ENCODE results near the gene ERBB4. TPM values are rescaled to one million over a fixed set of nuclear protein-coding genes. Genes with fewer than 3 reads are reported as not detected.
"Not testable (repeated sequence)": the region's sequence is repeated elsewhere in the genome, so short reads cannot be mapped to it uniquely, and the experiment has no call there.

ERBB4 gene
- total RNA-seq, 1 donor from 2014 or later: not detected

DNA sequence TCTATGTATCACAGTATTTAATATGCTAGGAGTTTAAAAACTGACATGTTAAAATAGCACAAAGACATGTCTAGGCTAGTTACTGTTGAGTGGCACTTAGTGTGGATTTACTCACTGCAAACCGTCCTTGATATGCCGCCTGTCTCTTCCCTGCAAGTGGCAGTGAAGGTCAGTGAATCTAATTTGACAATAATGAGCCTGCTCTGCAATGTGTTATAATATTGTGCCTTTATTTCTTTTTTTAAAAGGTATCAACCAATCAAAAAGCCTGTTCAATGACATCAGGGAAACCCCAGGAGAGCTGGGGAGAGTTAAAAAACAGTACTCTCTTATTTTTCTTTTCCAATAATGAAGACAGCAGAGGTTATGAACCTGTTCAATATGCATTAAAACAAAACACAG, 384.1 kb downstream of the ERBB4 start:
- intact Hi-C loops (cut with micrococcal nuclease): no loop called here

DNA sequence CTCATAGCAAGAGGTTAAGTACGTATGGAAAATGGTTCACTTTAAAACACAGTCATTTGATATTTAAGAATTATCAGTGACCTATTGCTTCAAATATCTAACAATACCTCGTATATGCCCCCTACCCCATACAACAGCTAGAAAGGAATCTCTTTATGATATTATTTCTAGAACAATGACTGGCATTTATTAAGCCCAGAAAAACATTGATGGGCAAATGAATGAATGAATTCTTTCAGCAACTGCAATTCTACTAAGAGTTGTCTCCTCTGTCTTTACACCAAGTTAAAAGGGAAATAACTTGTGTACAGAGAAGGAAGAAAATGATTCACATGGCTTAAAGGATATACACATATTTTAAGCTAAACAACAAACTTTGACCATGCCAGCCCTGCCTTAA, 384.7 kb downstream of the ERBB4 start:
- intact Hi-C loops (cut with micrococcal nuclease): no loop called here

DNA sequence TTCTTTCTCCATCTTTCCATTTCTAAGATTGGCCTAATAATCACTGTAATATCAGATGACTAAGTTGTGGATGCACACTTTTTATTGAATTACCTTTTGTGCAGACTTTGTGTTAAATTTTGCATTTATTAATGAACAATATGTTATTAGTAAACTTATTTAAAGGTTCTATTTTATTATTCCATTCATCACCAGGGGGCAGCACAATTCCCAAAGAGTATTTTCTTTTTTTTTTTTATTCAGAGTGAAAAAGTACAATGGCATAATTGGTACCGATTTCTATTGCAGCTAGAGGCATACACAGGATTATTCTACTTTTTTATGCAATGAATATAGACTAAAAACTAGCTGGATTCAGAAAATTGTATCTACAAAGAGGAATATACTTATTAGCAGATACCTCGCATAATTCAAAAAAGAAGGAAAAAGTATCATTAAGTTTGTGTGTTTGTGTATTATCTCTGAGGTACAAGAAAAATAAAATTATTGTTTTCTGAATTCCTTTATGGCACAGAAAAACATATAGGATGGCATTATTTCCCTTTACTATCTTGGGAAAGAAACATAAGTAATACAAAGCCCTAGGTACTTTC, 390.6 kb downstream of the ERBB4 start:
- intact Hi-C loops (cut with micrococcal nuclease): no loop called here

DNA sequence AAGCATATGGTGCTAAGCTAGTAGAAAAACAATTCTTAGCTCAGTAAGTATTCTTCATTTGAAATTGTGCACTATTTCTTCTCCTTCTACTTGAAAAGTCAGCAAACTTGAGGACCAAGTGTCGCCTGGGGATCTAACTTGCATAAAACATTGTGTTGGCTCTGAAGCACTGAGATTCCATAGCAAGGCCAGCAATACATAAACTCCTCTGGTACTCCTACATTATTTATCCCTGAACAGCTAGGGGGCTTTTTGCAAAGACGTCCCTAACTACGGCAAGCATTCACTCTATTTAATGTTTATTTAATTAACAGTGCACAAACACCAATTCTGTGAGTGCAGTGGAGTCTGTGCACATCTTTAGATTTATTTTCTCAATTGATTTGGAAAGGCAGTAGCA, 392.2 kb downstream of the ERBB4 start:
- intact Hi-C loops (cut with micrococcal nuclease): no loop called here

DNA sequence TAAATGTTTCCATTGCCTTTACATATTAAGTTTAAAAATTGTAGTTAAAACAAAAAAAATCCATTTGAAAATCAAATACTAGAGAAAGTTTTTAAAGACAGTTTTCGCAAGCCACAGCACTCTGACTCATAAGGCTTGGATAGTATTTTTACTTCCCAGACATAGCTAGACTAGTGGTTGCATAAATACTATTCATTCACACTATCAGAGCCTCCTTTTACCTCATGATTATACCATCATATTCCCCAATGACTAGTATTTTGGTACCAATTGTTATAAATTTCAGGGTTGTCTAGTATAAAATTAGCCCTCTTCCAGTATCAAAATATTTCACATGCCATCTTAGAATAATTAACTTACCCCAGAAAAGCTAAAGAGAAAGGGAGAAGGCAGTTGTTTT, 393.5 kb downstream of the ERBB4 start:
- intact Hi-C loops (cut with micrococcal nuclease): no loop called here

DNA sequence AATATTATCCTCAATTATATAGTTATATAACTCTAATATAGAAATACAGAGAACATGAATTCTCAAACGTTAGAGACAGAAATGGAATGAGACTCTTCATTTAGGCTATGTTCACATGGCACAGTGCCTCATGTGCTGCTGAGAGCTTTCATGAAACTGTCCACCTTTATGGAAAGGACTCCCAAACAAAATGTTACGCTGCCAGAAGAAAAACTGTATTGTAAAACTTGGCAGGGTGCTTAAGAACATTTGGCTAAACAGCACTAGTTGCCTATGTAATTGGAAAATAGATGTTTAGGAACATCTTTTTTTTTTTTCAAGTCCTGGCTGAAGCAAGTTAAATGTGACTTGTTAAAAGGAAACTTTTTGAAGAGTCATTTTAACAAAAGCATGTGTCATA, 396.0 kb downstream of the ERBB4 start:
- intact Hi-C loops (cut with micrococcal nuclease): no loop called here

DNA sequence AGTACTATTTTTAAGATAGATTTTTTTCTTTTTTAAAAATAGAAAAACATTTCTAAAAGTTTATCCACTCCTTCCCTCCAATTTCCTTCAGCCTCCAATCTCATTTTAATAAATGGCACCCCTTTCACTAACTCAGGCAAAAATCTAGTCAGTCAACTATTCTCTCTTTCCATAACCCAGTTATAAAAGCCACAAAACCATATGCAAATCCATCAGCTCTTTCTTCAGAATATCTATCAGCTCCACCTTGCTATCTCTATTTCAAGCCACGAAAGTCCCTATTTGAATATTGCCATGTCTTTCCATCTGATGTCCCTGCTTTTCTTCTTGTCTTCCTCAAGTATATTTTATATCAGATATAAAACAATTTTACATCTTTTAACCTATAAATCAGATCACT, 397.1 kb downstream of the ERBB4 start:
- intact Hi-C loops (cut with micrococcal nuclease): no loop called here

DNA sequence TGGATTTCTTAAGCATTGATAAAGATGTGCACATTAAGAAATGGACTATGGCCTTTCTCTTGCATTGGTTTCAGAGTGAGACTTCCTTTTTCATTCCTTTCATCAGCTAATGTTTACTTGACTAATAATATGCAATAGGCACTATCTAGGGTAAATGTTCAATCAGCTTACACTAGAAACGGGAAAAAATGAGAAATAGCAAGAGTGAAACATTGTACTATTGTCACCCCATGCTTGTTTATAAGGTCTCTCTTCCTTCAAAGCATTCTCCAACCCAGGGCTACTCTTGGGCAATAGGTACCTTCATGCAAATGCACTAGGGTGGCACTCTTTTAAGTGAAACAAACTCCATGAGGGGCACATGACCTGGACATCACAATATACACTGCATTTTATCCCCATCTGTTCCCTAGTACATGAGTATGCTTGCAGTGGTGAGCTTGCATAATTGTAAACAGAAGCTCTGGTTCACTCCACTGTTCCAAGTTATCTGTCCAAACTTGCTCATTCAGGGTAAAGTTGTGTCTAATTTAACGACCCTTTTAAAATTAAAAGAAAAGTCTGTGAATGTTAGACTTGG, 402.3 kb downstream of the ERBB4 start:
- intact Hi-C loops (cut with micrococcal nuclease): no loop called here

DNA sequence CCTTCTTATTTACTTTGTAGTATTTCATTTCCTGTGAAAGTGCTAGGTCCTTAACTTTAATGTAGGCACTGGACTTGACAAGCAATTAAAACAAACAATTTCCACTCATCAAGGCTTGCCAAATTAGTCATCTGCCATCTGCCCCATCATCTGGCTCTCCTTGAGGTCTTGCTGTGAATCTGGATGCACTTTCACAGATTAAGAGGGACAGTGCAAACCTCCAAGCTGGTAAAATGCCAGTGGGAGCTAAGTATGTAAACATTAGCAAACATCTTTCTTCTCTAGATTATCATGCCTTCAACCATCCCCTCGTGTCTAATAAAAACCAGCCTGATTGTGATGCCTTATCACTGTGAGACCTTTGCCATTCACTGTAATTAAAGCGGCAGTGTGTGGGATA, 402.9 kb downstream of the ERBB4 start:
- intact Hi-C loops (cut with micrococcal nuclease): no loop called here

DNA sequence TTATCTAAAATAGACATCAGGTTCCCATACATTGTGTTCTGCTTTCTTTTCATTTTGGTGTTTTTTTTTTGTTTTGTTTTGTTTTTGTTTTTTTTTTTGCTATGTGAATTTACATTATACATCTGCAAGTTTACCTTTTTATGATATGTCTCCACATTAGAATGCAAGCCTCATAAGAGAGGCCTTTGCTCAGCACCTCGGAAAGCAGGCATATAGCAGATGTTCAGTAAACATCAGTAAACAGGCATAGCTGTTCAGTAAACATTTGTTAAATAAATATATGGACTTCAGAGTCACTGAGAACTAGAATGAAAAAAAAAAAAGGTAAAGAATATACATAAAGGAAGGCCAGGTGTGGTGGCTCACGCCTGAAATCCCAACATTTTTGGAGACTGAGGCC, 405.3 kb downstream of the ERBB4 start:
- intact Hi-C loops (cut with micrococcal nuclease): no loop called here

DNA sequence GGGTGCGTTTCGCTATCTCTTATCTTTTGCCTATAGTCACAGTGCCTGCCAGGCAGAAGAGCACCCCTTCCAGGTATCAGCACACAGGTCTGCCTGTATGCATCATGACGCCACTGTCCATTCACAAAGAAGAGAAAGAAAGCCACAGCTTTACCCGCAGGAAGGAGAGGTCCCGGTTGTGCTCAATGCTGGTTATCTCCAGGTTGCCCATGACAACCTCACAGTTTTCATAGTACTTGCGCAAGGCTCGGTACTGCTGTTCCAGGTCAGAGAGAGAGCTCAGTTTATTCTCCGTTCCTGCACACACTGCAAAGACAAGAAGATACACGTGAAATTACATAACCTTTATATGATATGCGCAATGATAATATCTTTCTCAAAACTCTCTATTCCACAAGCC, 414.0 kb downstream of the ERBB4 start:
- intact Hi-C loops (cut with micrococcal nuclease): no loop called here

DNA sequence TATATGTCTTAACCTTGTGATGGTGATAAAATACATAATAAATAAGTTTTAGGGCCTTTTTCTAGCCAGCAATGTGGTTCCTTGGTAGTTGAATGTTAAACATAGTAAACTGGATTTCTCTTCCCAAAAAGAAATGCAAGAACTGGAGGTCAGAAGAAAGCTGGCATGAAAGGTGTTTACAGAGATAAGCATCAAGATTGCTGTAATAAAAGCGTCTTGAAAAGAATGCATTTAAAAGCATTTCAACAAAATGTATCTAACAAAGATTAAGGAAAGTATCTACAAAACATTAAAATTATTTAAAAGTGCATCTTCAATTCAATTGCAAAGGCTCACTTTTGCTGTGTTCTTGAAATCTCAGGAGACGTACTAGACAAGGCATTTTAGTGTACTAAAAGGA, 419.0 kb downstream of the ERBB4 start:
- intact Hi-C loops (cut with micrococcal nuclease): no loop called here

DNA sequence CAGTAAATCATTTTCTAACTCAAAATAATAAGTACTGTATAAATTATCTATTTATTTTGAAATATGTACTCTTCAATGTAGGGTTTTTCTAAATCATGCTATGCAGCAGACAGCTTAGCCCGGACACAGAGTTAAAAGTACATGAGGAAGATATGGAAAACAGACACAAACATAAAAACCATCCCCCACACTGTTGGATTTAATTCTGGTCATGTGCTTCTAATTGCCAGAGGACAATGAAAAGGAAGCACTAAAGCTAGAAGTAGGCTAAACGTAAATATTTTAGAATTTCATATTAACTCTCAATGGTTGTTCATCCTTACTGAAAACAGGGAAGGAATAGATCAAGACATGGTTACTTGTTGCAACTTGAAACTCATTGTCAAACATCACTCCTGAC, 420.7 kb downstream of the ERBB4 start:
- intact Hi-C loops (cut with micrococcal nuclease): no loop called here

DNA sequence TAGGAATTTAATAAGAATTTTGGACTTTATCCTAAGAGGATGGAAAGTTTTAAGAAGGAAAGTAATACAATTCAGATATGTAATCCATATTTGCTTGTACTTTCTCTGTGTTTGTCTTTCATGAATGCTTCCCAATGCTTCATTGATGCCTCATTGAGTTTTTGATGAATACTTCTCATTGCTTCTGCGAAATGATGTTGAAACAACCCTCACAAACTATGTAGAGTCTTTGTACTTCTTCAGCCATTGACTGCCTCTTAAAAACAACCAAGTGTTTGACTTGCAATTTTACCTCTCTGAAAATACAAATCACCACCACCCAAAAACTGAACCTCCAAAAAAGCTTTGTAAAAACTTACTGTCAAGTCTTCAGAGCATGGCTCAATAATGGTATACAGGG, 424.1 kb downstream of the ERBB4 start:
- intact Hi-C loops (cut with micrococcal nuclease): no loop called here

DNA sequence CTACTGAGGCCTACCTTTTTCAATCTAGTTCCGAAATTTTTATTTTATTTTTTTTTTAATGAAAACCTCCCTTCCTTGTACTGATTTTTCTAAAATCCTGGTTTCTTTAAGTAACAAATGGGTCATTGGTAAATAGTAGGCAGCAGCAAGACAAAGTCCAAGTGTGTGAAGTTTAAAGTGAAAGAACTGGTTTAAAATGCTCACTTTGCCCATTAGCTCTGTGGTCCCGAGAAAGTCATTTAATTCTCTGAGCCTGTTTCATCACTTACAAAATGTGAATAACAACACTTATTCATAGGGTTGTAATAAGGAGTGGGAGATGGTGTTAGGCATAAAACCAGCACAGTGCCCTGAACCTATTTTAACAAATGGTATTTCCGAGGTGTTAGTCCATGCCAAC, 426.2 kb downstream of the ERBB4 start:
- intact Hi-C loops (cut with micrococcal nuclease): no loop called here

DNA sequence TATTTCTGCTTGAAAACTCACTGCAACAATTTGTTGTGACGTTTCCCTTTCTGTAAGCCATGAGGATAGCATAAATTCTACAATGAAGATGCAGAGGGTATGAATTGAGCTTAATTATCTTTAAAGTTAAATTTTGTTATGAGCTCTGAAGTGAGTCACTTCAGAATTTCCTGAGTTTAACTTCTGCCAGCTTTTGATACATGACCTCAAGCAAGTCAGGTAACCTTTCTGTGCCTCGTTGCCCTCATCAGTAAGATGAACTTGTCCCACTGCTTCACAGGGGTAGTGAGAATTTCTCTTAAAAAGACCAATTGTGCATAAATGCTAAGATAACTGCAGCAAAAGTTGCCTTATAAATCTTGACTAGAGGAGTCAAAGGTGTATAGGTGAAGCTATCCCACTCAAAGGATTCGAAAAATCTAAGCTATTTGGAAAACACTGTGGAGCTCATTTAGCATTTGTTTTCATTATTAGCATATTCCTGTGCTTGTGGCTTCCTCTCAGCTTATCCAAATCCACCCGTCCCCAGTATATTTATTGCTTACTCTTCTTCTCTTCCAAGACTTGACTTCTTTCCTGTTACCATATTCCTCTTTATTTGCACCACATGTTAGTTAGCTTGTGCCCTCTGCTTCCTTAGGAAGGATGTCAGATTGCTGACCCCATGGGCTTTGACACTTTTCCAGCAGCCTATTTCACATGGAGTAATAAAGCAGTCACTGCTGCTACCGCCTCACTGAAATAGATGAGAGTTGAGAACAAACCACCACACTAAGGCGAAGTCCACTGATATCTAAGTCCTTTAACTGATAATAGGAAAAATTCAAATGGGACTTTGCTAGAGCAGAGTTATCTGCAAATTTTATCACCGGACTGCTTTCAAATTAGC, 428.6 kb downstream of the ERBB4 start:
- intact Hi-C loops (cut with micrococcal nuclease): no loop called here

DNA sequence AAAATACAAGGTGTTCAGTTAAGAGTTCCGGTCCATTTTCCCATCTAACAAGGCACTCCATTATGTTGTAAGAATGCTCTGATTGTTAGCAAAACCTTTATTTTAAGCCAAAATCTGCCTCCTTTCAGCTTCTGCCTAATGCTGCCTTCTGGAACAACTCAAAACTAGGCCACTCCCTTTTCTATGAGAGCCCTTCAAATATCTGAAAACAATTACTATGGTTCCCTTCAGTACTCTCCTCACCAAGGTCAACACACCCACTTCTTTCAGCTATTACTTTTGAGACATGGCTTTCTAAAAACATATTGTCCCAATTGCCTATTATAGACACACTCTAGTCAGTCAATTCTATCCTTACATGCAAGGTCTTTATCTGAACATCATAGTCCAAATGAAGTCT, 429.4 kb downstream of the ERBB4 start:
- intact Hi-C loops (cut with micrococcal nuclease): no loop called here

DNA sequence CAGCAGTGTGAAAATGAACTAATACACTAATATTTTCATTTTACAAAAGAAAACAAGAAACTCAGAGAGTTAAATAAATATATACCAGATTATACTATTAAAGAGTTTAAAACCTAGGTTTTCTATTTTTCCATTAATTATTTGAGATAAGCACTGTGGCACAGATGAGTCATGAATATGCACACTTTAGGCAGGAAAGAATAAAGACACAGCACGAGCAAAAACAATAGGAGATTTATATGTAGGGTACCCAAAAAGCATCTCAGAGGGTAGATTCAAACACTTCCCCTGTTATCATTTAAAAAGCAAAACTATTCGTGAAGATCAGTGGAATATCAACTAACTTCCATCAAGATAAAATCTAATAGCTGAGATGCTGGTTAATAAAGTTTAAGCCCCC, 430.6 kb downstream of the ERBB4 start:
- intact Hi-C loops (cut with micrococcal nuclease): no loop called here

DNA sequence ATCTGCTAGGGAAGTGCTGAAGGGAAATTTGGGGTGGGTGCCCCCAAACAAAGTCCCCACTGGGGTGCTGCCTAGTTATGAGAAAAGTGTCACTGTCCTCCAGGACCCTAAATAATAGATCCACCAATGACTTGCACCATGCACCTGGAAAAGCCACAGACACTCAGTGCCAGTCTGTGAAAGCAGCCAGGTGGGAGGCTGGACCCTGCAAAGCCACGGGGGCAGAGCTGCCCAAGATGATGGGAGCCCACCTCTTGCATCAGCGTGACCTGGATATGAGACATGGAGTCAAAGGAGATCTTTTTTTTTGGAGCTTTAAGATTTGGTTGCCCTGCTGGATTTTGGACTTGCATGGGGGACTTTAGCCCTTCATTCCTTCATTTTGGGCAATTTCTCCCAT, 431.6 kb downstream of the ERBB4 start:
- intact Hi-C loops (cut with micrococcal nuclease): no loop called here

DNA sequence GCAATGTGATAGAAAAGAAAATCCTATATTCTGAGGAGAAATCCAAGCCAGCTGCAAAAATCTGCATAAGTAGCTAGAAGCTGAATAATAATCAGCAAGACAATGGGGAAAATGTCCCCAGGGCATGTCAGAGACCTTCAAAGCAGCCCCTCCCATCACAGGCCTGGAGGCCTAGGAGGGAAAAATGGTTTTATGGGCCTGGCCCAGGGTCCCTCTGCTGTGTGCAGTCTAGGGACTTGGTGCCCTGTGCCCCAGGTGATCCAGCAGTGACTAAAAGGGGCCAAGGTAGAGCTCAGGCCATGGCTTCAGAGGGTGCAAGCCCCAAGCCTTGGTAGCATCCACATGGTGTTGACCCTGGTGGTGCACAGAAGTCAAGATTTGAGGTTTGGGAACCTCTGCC, 432.1 kb downstream of the ERBB4 start:
- intact Hi-C loops (cut with micrococcal nuclease): not testable (repeated sequence)

DNA sequence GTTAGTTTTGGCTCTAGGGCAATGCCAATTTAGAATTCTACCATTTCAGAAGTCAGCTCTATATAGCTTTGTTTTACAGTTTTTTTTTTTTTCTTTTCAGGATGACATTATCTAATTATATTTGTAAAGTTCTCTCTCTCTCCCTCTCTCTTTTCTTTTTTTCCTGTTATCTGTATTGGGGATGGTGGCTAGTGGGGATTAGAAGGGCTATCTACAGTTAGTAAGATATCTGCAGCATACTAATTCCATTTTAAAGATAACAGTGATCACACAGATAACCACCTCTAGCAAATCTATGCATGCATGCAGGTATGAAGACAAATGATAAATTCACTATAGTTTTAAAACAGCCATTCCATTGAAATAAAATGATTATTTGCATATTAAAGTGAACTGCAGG, 438.9 kb downstream of the ERBB4 start:
- intact Hi-C loops (cut with micrococcal nuclease): no loop called here

DNA sequence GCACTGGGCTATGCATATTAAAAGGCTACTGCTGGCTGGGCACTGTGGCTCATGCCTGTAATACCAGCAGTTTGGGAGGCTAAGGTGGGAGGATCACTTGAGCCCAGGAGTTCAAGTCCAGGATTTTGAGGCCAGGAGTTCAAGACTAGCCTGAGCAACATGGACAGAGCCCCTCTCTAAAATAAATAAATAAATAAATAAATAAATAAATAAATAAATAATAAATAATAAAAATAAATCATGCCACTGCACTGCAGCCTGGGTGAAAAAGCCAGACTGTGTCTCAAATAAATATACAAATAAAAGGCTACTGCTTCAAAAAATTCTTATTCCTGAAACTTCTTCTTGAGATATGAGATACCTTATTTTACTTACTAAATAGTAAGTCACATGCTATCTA, 439.6 kb downstream of the ERBB4 start:
- intact Hi-C loops (cut with micrococcal nuclease): no loop called here

DNA sequence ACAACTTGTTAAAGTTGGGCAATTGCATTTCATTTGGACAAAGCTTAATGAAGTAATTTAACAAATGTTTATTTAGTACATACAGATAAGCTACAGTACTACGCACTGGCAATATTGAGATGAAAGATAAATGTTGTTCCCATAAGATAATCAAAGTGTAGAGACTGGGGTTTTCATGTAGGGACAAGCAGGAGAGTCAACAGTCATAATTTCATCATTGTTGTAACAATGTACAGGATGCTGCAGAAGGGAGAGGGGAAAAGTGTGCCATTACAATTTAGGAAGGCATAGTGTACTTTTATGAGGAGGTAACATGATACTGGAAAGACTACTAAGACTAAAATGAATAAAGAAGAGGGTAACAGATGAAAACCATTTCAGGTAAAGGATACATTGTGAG, 441.6 kb downstream of the ERBB4 start:
- intact Hi-C loops (cut with micrococcal nuclease): no loop called here

Measured in T-helper 1 cell treated with Interleukin-12 subunit alpha and Interleukin-12 subunit beta and Interleukin-4 antibody, amounts not matched to agents 30 ng/mL and 1 ng/mL, for 36 hours (primary cell).